Endothelial cell of umbilical vein (primary cell): ENCODE measurements around the gene BANF2.

Experiments used
- CTCF ChIP-seq, 2 donors: IDR thresholded peaks; 1 replicate in 1 of 2; 2 replicates in 1 of 2; pipeline ENCODE4 v1.5.1; 2011; ENCODE audit warnings: low read length in 2 of 2, mild to moderate bottlenecking in 2 of 2, moderate library complexity in 2 of 2, control low read depth in 1 of 2, inconsistent platforms in 1 of 2, low read depth in 1 of 2; ENCODE audit not compliant: insufficient read depth in 1 of 2; ENCODE audit errors: extremely low read depth in 1 of 2
- JUN ChIP-seq: IDR thresholded peaks from 2 replicates; pipeline ENCODE4 v1.6.1; 2011; ENCODE audit warnings: borderline replicate concordance, low read depth; ENCODE audit not compliant: insufficient read length, insufficient read depth
- MAX ChIP-seq: IDR thresholded peaks from 2 replicates; pipeline ENCODE4 v1.6.1; 2011; ENCODE audit not compliant: insufficient read depth, insufficient read length
- POLR2A ChIP-seq: IDR thresholded peaks from 2 replicates; pipeline ENCODE4 v1.6.1; 2012; ENCODE audit warnings: low read depth, mild to moderate bottlenecking, control low read depth, low read length

GRCh38 chr20:17735206-17735804 lies 35.5 kb downstream of the BANF2 start:
- TF ChIP-seq JUN (no peak), CTCF (IDR thresholded peaks at IDR 0.05; ENCODE audit: extremely low read depth in 1 of 2, insufficient read depth in 1 of 2, low read depth in 1 of 2, low read length in 2 of 2) (no peak), MAX (no peak), POLR2A (no peak)
